Smooth muscle cell (in vitro differentiated cells): Measurements from ENCODE around the gene FKBP4. TPM values are rescaled to one million over a fixed set of nuclear protein-coding genes. Genes with fewer than 3 reads are reported as not detected.
A peak's percentile ranks its signal among the peaks of the same experiment; 100 is the strongest.

Source experiments
- DNase-seq: peaks from one replicate; lab custom pipeline; 2025; ENCODE audit not compliant: unreplicated experiment; lab: John Stamatoyannopoulos, UW
- H2AFZ ChIP-seq: fragments of 200-600 bp; sonication (generic); 2 replicates; pipeline ENCODE4 v1.6.0; 2016; ENCODE audit warnings: antibody characterized with exemption, low read depth, mild to moderate bottlenecking
- H3F3A ChIP-seq: fragments of 200-600 bp; sonication (generic); 2 replicates; pipeline ENCODE4 v1.6.0; 2017; ENCODE audit warnings: antibody characterized with exemption, low read depth
- H3K27ac ChIP-seq: fragments of 200-600 bp; sonication (generic); 2 replicates; pipeline ENCODE4 v1.5.1; 2016; ENCODE audit warnings: low read depth, mild to moderate bottlenecking
- H3K27me3 ChIP-seq: fragments of 200-600 bp; sonication (generic); 2 replicates; pipeline ENCODE4 v1.6.1; 2016; ENCODE audit warnings: low read depth, mild to moderate bottlenecking
- H3K36me3 ChIP-seq: fragments of 200-600 bp; sonication (generic); 2 replicates; pipeline ENCODE4 v1.5.1; 2016; ENCODE audit warnings: low read depth
- H3K4me1 ChIP-seq: fragments of 200-600 bp; sonication (generic); 2 replicates; pipeline ENCODE4 v1.5.1; 2016; ENCODE audit warnings: low read depth
- H3K4me2 ChIP-seq: fragments of 200-600 bp; sonication (generic); 2 replicates; pipeline ENCODE4 v1.6.0; 2016; ENCODE audit warnings: mild to moderate bottlenecking
- H3K4me3 ChIP-seq: fragments of 200-600 bp; sonication (generic); 2 replicates; pipeline ENCODE4 v1.5.1; 2016; ENCODE audit warnings: mild to moderate bottlenecking
- H3K79me2 ChIP-seq: fragments of 200-600 bp; sonication (generic); 2 replicates; pipeline ENCODE4 v1.6.0; 2016; ENCODE audit warnings: low read depth, mild to moderate bottlenecking
- H3K9ac ChIP-seq: fragments of 200-600 bp; sonication (generic); 2 replicates; pipeline ENCODE4 v1.6.0; 2016; ENCODE audit warnings: low read depth
- H3K9me3 ChIP-seq: fragments of 200-600 bp; sonication (generic); replicated peaks from 2 replicates; pipeline ENCODE4 v1.5.1; 2016; ENCODE audit warnings: low read depth
- H4K20me1 ChIP-seq: fragments of 200-600 bp; sonication (generic); 2 replicates; pipeline ENCODE4 v1.6.0; 2016; ENCODE audit warnings: low read depth
- WGBS: methylation state at CpG from one replicate; pipeline ENCODE4 v1.1.7; 2016; ENCODE audit warnings: low lambda C conversion rate; 5-methylcytosine and 5-hydroxymethylcytosine counted together
- polyA plus RNA-seq: library from polyadenylated mRNA; unstranded; fragments of >200 nt; fragmentation: Nextera tagmentation; extraction: Ambion mirVana; gene quantifications from 2 replicates; pipeline ENCODE4 v1.2.1, GENCODE V29; 2016
- total RNA-seq: library from RNA; depleted of rRNA; stranded (reverse); fragments of >200 nt; gene quantifications from 2 replicates; pipeline ENCODE4 v1.2.3, GENCODE V29; 2014
- TF ChIP-seq, protein P1 (sequence below): fragments of 200-600 bp; sonication (generic); IDR thresholded peaks from 2 replicates; pipeline ENCODE4 v1.5.1; 2017; ENCODE audit warnings: borderline replicate concordance, mild to moderate bottlenecking, antibody characterized with exemption; ENCODE audit not compliant: insufficient read depth, poor library complexity, severe bottlenecking

FKBP4 gene
- total and polyA plus RNA-seq, 2 experiments from 2014 or later: 19.0 to 32.6 TPM

DNA sequence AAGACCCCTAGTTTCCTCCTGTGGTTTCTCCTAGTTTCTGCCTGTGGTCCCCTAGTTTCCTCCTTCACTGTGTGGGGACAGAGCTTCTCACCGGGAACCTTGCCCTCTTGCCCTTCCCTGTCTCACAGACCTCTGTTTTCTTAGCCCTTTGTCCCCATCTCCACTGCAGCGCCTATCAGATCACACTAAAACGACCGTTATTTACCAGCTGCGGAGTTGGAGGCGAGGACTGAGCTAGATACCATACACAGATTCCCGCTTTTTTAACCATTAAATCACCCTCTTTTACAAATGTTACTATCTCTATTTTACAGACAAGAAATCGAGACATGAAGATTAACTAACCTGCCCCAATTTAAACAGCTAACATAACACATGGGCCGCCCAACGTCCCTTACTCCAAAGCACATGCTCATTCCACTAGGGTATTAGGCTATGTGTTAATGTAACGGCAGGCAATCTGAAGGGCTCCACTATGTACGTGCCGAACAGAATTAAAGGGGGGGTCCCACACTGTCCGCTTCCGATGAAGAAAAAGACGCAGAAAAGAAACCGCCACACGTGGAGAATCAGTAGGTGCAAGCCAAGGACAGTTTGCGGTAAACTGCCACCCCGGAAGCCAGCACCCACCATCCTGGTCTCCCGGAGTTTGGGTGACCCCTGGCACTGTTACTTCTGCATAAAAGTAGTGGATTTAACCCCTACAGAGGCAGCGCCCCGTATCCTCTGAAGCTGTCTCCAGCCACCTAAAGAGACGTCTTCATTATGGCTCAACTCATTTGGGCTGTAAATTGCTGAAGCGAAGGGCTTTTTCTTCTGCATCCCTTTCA, 1.9 kb upstream of the FKBP4 start:
- H3K9ac ChIP-seq: no peak overlapping the region
- no peaks in the 10 kb centered on the region for H3F3A ChIP-seq
- peaks cover 19% of the 10 kb centered on the region for H4K20me1 ChIP-seq
- no peak overlapping the region for H3K4me3 ChIP-seq
- H3K4me2 ChIP-seq: no peak overlapping the region
- H3K36me3 ChIP-seq: no peaks in the 10 kb centered on the region
- H3K9me3 ChIP-seq: no peaks in the 10 kb centered on the region
- peaks cover 9% of the 10 kb centered on the region for H3K4me1 ChIP-seq
- H2AFZ ChIP-seq: no peak overlapping the region
- 87% methylated on average over 25 of the region's 25 CpGs for WGBS
- H3K79me2 ChIP-seq: peaks cover 23% of the 10 kb centered on the region
- DNase-seq: no peak
- H3K27ac ChIP-seq: no peak overlapping the region
- no peaks in the 10 kb centered on the region for H3K27me3 ChIP-seq
- TF ChIP-seq, protein P1, sequence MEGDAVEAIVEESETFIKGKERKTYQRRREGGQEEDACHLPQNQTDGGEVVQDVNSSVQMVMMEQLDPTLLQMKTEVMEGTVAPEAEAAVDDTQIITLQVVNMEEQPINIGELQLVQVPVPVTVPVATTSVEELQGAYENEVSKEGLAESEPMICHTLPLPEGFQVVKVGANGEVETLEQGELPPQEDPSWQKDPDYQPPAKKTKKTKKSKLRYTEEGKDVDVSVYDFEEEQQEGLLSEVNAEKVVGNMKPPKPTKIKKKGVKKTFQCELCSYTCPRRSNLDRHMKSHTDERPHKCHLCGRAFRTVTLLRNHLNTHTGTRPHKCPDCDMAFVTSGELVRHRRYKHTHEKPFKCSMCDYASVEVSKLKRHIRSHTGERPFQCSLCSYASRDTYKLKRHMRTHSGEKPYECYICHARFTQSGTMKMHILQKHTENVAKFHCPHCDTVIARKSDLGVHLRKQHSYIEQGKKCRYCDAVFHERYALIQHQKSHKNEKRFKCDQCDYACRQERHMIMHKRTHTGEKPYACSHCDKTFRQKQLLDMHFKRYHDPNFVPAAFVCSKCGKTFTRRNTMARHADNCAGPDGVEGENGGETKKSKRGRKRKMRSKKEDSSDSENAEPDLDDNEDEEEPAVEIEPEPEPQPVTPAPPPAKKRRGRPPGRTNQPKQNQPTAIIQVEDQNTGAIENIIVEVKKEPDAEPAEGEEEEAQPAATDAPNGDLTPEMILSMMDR: no peak

DNA sequence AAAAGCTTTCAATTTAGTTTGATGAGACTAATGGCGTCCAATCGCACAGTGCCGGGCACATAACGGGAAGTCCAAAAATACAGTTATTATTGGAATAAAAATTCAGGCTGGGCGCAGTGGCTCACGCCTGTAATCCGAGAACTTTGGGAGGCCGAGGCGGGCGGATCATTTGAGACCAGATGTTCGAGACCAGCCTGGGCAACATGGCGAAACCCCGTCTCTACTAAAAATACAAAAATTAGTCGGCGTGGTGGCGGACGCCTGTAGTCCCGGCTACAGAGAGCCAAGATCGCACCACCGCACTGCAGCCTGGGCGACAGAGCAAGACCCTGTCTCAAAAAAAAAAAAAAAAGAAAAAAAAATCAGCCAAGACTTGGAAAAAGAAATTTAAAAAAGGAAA, 1.2 kb upstream of the FKBP4 start:
- TF ChIP-seq, protein P1: no peak
- H3K9me3 ChIP-seq: no peaks in the 10 kb centered on the region
- peaks cover 24% of the 10 kb centered on the region for H3K79me2 ChIP-seq
- H3K9ac ChIP-seq: no peak overlapping the region
- H2AFZ ChIP-seq: no peak overlapping the region
- no peaks in the 10 kb centered on the region for H3F3A ChIP-seq
- H3K4me3 ChIP-seq: peak overlapping the region; percentile 77
- H3K4me2 ChIP-seq: no peak overlapping the region
- H3K36me3 ChIP-seq: no peaks in the 10 kb centered on the region
- DNase-seq: no peak
- H3K27ac ChIP-seq: no peak overlapping the region
- H3K27me3 ChIP-seq: no peaks in the 10 kb centered on the region
- peaks cover 21% of the 10 kb centered on the region for H4K20me1 ChIP-seq
- H3K4me1 ChIP-seq: peaks cover 9% of the 10 kb centered on the region
- WGBS: 95% methylated on average over 21 of the region's 21 CpGs

DNA sequence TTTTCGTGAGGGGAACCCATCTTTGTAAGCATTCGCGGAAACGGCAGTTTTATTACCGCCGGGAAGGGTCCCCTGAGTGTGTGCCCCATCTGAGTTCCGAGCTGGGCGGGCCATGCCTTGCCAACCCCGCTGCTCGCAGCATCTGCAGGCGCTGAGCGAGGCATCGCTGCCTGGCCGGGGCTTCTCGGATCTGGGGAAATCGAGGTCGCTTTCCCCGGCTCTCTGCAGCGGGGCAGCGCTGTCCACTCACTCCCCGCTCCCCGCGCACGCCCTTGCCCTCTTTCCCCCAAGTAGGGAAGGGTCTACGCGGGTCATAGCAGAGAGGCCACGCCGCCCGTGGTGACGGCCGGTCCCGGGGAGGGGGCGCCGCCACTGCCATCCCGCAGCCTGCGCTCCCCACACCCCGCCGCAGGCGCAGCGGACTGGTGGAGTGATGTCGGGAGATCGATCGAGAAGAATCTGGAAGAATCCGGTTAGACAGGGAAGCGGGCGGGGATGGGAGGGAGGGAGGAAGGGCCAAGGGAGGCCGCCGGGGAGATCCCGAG, 507 bp upstream of the FKBP4 start:
- DNase-seq: peak; percentile 46
- H3K4me2 ChIP-seq: peak overlapping the region; percentile 99
- peaks cover 24% of the 10 kb centered on the region for H3K79me2 ChIP-seq
- 10% methylated on average over 35 of the region's 49 CpGs for WGBS
- no peaks in the 10 kb centered on the region for H3K27me3 ChIP-seq
- TF ChIP-seq, protein P1: no peak
- H2AFZ ChIP-seq: peak overlapping the region; percentile 69
- H3K9me3 ChIP-seq: no peaks in the 10 kb centered on the region
- no peaks in the 10 kb centered on the region for H3F3A ChIP-seq
- peak overlapping the region; percentile 77 for H3K4me3 ChIP-seq
- H3K4me1 ChIP-seq: peaks cover 9% of the 10 kb centered on the region
- peaks cover 21% of the 10 kb centered on the region for H4K20me1 ChIP-seq
- no peaks in the 10 kb centered on the region for H3K36me3 ChIP-seq
- H3K27ac ChIP-seq: no peak overlapping the region
- H3K9ac ChIP-seq: peak overlapping the region; percentile 25
